ENCODE results near the gene STX10. TPM values are rescaled to one million over a fixed set of nuclear protein-coding genes. Genes with fewer than 3 reads are reported as not detected.

STX10 gene
- total RNA-seq, 2 experiments from 2014 or later = 66.8 to 72.4 TPM

DNA sequence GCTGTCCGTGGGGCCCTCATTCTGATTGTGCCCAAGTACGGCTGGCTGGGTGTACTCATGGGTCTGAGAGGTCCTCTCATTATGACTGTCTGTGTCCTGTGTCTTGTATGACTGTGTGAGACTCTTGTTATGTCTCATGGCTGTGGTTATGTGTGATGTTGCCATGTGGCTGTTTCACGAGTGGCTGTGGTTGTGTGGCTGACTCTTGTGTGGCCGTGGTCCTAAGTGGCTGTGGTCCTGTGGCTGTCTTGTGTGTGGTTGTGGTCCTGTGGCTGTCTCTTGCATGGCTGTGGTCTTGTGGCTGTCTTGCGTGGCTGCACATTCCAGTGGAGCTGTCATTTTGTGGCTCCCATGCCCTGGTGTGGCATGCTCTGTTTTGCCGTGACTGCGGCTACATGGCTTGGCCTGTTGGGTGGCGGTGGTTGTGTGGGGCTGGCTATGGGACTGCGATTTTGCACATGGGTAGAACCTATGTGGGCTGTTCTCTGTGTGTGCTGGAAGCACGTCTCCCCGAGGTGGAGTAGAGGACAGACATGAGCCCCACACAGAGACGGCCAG is 50.1 kb downstream of the STX10 start:
- Mint-ChIP-seq H3K27me3 (peaks cover 25% of the 10 kb centered on the region), H3K36me3 (ENCODE audit: low read depth) (peaks cover 10% of the 10 kb centered on the region), H3K4me1 (ENCODE audit: low read depth) (peaks cover 51% of the 10 kb centered on the region), H3K9me3 (no peaks in the 10 kb centered on the region), H3K27ac (peak overlapping the region; percentile 88), H3K4me3 (peak overlapping the region; percentile 61)
- intact Hi-C loops (cut with micrococcal nuclease) = no loop called here
- TF ChIP-seq, protein P1, sequence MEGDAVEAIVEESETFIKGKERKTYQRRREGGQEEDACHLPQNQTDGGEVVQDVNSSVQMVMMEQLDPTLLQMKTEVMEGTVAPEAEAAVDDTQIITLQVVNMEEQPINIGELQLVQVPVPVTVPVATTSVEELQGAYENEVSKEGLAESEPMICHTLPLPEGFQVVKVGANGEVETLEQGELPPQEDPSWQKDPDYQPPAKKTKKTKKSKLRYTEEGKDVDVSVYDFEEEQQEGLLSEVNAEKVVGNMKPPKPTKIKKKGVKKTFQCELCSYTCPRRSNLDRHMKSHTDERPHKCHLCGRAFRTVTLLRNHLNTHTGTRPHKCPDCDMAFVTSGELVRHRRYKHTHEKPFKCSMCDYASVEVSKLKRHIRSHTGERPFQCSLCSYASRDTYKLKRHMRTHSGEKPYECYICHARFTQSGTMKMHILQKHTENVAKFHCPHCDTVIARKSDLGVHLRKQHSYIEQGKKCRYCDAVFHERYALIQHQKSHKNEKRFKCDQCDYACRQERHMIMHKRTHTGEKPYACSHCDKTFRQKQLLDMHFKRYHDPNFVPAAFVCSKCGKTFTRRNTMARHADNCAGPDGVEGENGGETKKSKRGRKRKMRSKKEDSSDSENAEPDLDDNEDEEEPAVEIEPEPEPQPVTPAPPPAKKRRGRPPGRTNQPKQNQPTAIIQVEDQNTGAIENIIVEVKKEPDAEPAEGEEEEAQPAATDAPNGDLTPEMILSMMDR (IDR thresholded peaks at IDR 0.05) = no peak
- DNase-seq = peak; percentile 83
- peak; percentile 63 for ATAC-seq
- CTCF ChIA-PET = interaction anchor here (1.0 to 3.7 kb wide), 4 partner anchors 18 to 135 kb away, joined by 3 to 21 read pairs (median 6); partner anchors contain the start of gene NACC1
- POLR2A ChIA-PET = interaction anchor here (0.6 to 3.0 kb wide), 7 partner anchors 15 to 329 kb away, joined by 3 to 36 read pairs (median 4); partner anchors contain the start of genes NACC1 and TRMT1

DNA sequence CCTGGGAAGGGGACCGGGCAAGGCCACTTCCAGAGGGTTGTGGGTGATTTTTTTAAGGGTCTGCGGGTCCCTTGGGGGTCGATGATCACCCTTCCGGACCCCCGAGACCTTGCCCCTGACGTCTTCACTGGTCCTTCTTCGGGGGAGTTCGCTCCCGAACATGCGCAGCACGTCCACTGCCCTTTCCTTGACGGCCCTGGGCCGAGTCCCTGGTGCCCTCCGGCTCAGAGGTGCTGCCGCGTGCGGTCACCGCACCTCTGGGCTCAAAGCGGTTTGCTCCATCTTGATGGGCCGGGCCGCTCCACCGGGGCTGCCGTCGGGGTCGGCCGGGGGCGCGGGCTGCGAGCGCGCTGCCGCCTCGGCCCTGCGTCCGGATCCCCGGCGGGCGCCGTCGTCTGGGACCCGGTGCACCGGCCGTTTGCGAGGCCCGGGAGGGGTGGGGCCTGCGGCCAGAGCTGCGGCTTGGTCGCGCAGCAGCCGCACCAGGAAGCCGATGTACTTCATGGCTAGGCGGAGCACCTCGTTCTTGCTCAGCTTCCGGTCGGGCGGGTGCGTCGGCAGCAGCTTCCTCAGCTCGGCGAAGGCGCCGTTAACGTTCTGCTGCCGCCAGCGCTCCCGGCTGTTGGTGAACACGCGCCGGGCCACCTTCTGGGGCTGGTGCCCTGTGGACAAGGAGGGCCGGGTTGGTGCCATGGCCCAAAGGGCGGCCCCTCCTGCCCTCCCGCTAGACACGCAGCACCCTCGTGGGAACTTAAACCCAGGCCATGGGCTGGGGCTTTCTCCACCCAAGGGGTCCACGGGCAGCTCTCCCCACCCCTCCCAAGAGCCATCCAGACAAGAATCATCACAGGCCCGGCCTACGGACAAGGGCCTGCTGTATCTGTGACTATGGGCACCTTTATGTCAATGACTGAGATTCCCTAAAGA is 50.8 kb downstream of the STX10 start:
- peak; percentile 50 for ATAC-seq
- POLR2A ChIA-PET = interaction anchor here (0.6 to 3.0 kb wide), 6 partner anchors 15 to 330 kb away, joined by 3 to 36 read pairs (median 4); partner anchors contain the start of genes NACC1 and TRMT1
- TF ChIP-seq, protein P1 (IDR thresholded peaks at IDR 0.05) = no peak
- peak overlapping the region; percentile 61 for H3K4me3 Mint-ChIP-seq
- CTCF ChIA-PET = interaction anchor here (1.0 to 3.7 kb wide), 4 partner anchors 18 to 134 kb away, joined by 3 to 21 read pairs (median 6); partner anchors contain the start of gene NACC1
- H3K4me1 Mint-ChIP-seq (ENCODE audit: low read depth) = peaks cover 53% of the 10 kb centered on the region
- peaks cover 30% of the 10 kb centered on the region for H3K27me3 Mint-ChIP-seq
- intact Hi-C loops (cut with micrococcal nuclease) = no loop called here
- peak overlapping the region; percentile 88 for H3K27ac Mint-ChIP-seq
- H3K9me3 Mint-ChIP-seq = no peaks in the 10 kb centered on the region
- peaks cover 5% of the 10 kb centered on the region for H3K36me3 Mint-ChIP-seq (ENCODE audit: low read depth)
- DNase-seq = peak; percentile 86

DNA sequence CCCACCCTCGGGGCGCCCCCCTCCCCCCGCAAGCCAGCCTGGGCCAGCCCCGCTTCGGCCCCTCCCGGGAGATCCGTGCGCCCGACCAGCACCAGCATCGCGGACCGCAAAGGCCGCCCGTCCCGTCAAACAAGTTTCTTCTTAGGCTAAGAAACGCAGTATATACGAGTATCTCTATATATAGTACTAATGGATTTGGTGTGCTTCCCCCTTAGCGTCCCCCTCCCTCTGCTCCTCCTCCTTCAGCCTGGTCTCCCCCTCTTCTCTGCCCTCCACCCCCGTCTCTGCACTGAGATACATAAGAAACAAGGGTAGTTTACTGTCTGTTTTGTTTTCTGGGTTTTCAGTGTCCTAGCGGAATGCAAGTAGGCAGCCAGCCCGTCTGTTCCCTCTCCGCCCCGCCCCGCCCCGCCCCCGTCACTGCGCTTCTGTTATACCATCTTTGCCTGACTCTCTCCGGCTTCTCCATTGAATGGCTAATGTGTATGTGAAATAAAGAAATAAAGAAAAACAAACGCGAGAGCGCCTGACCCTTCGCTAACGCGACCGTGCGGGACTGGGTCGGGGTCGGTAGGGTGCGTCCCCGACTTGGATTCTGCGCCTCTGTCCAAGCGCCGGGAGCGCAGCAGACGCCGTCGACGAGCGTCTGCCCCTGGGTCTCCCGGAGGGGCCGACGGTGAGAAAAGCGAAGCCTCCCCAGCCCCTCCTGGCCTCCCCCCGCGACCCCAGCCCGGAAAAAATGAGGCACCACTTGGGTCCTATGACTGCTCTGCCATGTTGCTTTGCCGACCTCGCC is 51.7 kb downstream of the STX10 start:
- CTCF ChIA-PET = no interaction called here
- Mint-ChIP-seq H3K27ac (peak overlapping the region; percentile 55), H3K36me3 (ENCODE audit: low read depth) (peaks cover 5% of the 10 kb centered on the region), H3K4me1 (ENCODE audit: low read depth) (peaks cover 53% of the 10 kb centered on the region), H3K9me3 (no peaks in the 10 kb centered on the region), H3K27me3 (peaks cover 30% of the 10 kb centered on the region), H3K4me3 (peak overlapping the region; percentile 57)
- TF ChIP-seq, protein P1 (IDR thresholded peaks at IDR 0.05) = no peak
- DNase-seq (peak; percentile 32), ATAC-seq (no peak)
- POLR2A ChIA-PET = no interaction called here
- intact Hi-C loops (cut with micrococcal nuclease) = no loop called here

- ATAC-seq = no peak
- peaks cover 49% of the 10 kb centered on the region for H3K4me1 Mint-ChIP-seq (ENCODE audit: low read depth)
- POLR2A ChIA-PET = interaction anchor here (1.4 kb wide), 1 partner anchor 132 kb away, joined by 3 read pairs; no protein-coding TSS in a partner anchor
- no peak overlapping the region for H3K4me3 Mint-ChIP-seq
- H3K27me3 Mint-ChIP-seq = peaks cover 30% of the 10 kb centered on the region
- H3K27ac Mint-ChIP-seq = no peak overlapping the region
- intact Hi-C loops (cut with micrococcal nuclease) = no loop called here
- H3K9me3 Mint-ChIP-seq = no peaks in the 10 kb centered on the region
- H3K36me3 Mint-ChIP-seq (ENCODE audit: low read depth) = peaks cover 5% of the 10 kb centered on the region
- TF ChIP-seq, protein P1 (IDR thresholded peaks at IDR 0.05) = no peak
- DNase-seq = peak; percentile 58
- CTCF ChIA-PET = no interaction called here
These were observed 52.5 kb downstream of the STX10 start for GRCh38 chr19:13097463-13098258.

Data from activated CD8-positive, alpha-beta T cell treated with anti-CD3 and anti-CD28 coated beads for 36 hours (primary cell).